Measurements from ENCODE around the gene ADAMTS18.
"Not testable (repeated sequence)": the region's sequence is repeated elsewhere in the genome, so short reads cannot be mapped to it uniquely, and the experiment has no call there.

Gene ADAMTS18

GRCh38 chr16:77276661-77277060 lies 158.2 kb downstream of the ADAMTS18 start:
- no peak for DNase-seq

DNA sequence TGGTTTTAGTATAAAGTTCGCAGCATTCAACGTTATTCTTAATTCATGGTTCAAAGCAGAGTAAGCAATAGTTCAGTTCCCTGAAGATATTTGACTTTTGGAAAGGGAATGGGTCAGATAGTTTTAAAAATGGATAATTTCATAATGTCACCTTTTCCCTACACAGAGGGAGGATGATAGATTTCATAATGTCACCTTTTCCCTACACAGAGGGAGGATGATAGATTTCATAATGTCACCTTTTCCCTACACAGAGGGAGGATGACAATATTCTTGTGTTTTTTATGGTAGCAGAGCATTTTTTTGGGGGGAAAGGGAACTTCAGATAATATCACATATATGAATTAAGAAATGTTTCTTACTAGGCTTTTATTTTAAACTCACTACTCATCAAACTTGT lies 159.5 kb downstream of the ADAMTS18 start:
- not testable (repeated sequence) for DNase-seq

GRCh38 chr16:77273815-77274214 lies 161.0 kb downstream of the ADAMTS18 start:
- DNase-seq = no peak

GRCh38 chr16:77271532-77272426 lies 163.1 kb downstream of the ADAMTS18 start:
- no peak for DNase-seq

- DNase-seq = not testable (repeated sequence)
These were observed 168.6 kb downstream of the ADAMTS18 start for GRCh38 chr16:77266185-77266584.

- no peak for DNase-seq
These were observed 171.9 kb downstream of the ADAMTS18 start for GRCh38 chr16:77262971-77263370.

- no peak for DNase-seq
These were observed 184.4 kb downstream of the ADAMTS18 start for GRCh38 chr16:77250400-77250799.

DNA sequence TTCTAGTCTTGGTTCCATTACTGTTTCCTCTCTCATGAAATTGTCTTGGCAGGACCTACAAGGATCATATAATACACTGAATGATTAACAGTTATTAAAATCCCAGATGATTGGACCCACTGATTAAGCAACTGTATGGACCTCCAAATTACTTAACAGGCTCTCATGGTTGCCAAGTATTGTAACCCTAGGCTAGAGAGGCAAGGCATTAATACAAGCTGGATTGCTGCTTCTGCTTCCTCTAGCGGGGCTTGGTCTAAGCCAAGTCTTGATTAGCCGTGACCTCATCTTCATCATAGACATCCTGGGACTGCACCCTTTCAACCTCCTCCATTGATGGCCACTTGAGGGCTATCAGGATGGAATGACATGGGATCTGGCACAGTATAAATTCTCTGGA lies 188.7 kb downstream of the ADAMTS18 start:
- no peak for DNase-seq

DNA sequence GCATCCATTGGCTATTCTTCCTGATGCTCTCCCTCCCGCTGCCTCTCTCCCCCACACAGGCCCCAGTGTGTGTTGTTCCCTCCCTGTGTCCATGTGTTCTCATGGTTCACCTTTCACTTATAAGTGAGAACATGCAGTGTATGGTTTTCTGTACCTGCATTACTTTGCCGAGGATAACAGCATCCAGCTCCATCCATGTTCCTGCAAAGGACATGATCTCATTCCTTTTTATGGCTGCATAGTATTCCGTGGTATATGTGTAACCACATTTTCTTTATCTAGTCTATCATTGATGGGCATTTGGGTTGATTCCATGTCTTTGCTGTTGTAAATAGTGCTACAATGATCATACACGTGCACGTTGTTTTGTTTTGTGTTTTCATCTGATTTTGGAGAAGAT lies 192.4 kb downstream of the ADAMTS18 start:
- not testable (repeated sequence) for DNase-seq

GRCh38 chr16:77238593-77238992 lies 196.2 kb downstream of the ADAMTS18 start:
- DNase-seq = no peak

DNA sequence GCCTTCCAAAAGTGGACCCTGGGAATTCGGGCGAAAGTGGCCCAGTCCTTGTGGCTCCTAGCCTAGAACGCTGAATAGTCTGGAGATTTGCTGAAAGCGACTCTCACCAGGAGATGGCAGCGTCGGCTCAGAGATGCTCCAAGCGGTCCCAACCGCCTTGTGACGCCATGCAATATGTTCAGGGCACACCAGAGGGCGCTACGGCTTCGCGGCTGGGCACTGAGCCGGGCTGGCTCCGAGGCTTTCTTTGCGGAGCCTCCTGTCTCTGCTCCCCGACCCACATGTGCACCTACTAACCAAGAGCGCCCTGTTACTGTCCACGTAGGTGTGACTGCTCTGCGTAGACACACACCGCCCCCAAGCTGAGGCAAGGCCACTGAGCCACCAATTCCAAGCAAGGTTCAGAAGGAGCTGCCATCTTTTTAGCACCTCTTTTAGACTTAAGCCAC lies 198.7 kb downstream of the ADAMTS18 start:
- DNase-seq = peak; percentile 42

- no peak for DNase-seq
These were observed 200.2 kb downstream of the ADAMTS18 start for GRCh38 chr16:77234611-77235010.

DNA sequence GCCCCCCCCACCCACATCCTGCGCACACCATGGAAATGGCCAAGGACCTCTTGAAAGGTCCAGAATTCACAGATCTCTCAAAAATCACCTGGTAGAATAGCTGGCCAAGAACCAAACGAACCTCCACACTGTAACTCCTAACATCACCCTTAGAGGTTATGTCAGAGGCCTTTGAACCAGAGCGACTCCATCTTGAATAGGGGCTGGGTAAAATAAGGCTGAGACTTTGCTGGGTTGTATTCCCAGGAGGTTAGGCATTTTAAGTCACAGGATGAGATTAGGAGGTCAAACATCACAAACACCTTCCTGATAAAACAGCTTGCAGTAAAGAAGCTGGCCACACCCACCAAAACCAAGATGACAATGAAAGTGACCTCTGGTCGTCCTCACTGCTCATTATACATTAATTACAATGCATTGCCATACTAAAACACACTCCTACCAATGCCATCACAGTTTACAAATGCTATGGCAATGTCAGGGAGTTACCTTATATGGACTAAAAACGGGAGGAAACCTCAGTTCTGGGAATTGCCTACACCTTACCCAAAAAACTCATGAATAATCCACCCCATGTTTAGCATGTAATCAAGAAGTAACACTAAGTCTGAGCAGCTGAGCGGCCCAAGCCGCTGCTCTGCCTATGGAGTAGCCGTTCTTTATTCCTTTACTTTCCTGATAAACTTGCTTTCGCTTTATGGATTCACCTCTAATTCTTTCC lies 200.9 kb downstream of the ADAMTS18 start:
- no peak for DNase-seq
